Activated CD4-positive, alpha-beta T cell treated with anti-CD3 and anti-CD28 coated beads, Interleukin-2, amount 10 ng/mL, durations not matched to agents 7 days and 5 days (primary cell): Measurements from ENCODE around the gene FOXO4. TPM values are rescaled to one million over a fixed set of nuclear protein-coding genes. Genes with fewer than 3 reads are reported as not detected.

Source experiments
- CTCF ChIA-PET: fragments of 350-600 bp; sonication (Branson Sonifier 250); formaldehyde crosslinking; loops from one replicate; lab custom pipeline; 2021; ENCODE audit warnings: antibody characterized with exemption; lab: Charles Lee
- POLR2A ChIA-PET: fragments of 350-600 bp; sonication (Branson Sonifier 250); formaldehyde crosslinking; loops from one replicate; lab custom pipeline; 2021; ENCODE audit warnings: antibody characterized with exemption; lab: Charles Lee
- DNase-seq: peaks from one replicate; pipeline ENCODE4 v3.0.0-alpha.2; 2020
- H3K27ac Mint-ChIP-seq: one replicate; pipeline ENCODE4 v1.8.0; 2021; ENCODE audit warnings: mild to moderate bottlenecking, moderate library complexity, mixed read lengths
- H3K27me3 Mint-ChIP-seq: one replicate; pipeline ENCODE4 v1.8.0; 2021; ENCODE audit warnings: mixed read lengths
- H3K36me3 Mint-ChIP-seq: one replicate; pipeline ENCODE4 v1.8.0; 2021; ENCODE audit warnings: low read depth, mixed read lengths
- H3K4me1 Mint-ChIP-seq: one replicate; pipeline ENCODE4 v1.8.0; 2021; ENCODE audit warnings: mixed read lengths
- H3K4me3 Mint-ChIP-seq: one replicate; pipeline ENCODE4 v1.8.0; 2021; ENCODE audit warnings: mild to moderate bottlenecking, moderate library complexity, mixed read lengths
- H3K9me3 Mint-ChIP-seq: one replicate; pipeline ENCODE4 v1.8.0; 2021; ENCODE audit warnings: mixed read lengths
- total RNA-seq, 2 experiments: library from RNA; stranded (reverse); gene quantifications; one replicate each; pipeline ENCODE4 v1.2.3, GENCODE V29; 2021

FOXO4 gene
- total RNA-seq, 2 experiments from 2014 or later = 13.5 to 14.3 TPM

- Mint-ChIP-seq H3K4me3 (no peak overlapping the region), H3K4me1 (peaks cover 10% of the 10 kb centered on the region), H3K27me3 (no peaks in the 10 kb centered on the region), H3K9me3 (no peaks in the 10 kb centered on the region), H3K36me3 (no peaks in the 10 kb centered on the region), H3K27ac (no peak overlapping the region)
- ChIA-PET POLR2A (no interaction called here), CTCF (interaction anchor here (2.7 kb wide), 1 partner anchor 10 kb away, joined by 11 read pairs; no protein-coding TSS in a partner anchor)
- no peak for DNase-seq
These were observed 52.6 kb downstream of the FOXO4 start for GRCh38 chrX:71148278-71148663.

- Mint-ChIP-seq H3K4me1 (peaks cover 3% of the 10 kb centered on the region), H3K27ac (no peak overlapping the region), H3K4me3 (no peak overlapping the region), H3K9me3 (no peaks in the 10 kb centered on the region), H3K27me3 (no peaks in the 10 kb centered on the region), H3K36me3 (no peaks in the 10 kb centered on the region)
- ChIA-PET CTCF (interaction anchor here (0.6 to 1.1 kb wide), 2 partner anchors 11 to 267 kb away, joined by 3 read pairs; no protein-coding TSS in a partner anchor), POLR2A (no interaction called here)
- no peak for DNase-seq
These were observed 55.7 kb downstream of the FOXO4 start for GRCh38 chrX:71151366-71151765.

Other genes with a start within 250 kb of the FOXO4 start
- gene TEX11, start 187.1 kb upstream of the FOXO4 start, total RNA-seq = not detected
- not detected for gene SLC7A3, start 164.8 kb upstream of the FOXO4 start, total RNA-seq
- 10 to 100 TPM; 41.8 to 49.0 TPM for gene SNX12, start 27.5 kb upstream of the FOXO4 start, total RNA-seq
- 10 to 100 TPM; 25.3 to 25.5 TPM for gene CXorf65, start 10.9 kb downstream of the FOXO4 start, total RNA-seq
- gene IL2RG, start 15.7 kb downstream of the FOXO4 start, total RNA-seq = 100 to 1,000 TPM; 447 to 523 TPM
- 10 to 100 TPM; 56.6 to 64.7 TPM for gene MED12, start 22.7 kb downstream of the FOXO4 start, total RNA-seq
- gene NLGN3, start 49.0 kb downstream of the FOXO4 start, total RNA-seq = 1 to 10 TPM in 1 of 2 experiments, under 1 TPM in 1; 0.98 to 1.6 TPM
- not detected for gene GJB1, start 127.4 kb downstream of the FOXO4 start, total RNA-seq
- gene ZMYM3, start 158.3 kb downstream of the FOXO4 start, total RNA-seq = 10 to 100 TPM; 27.4 to 28.0 TPM
- 100 to 1,000 TPM; 481 to 680 TPM for gene NONO, start 187.8 kb downstream of the FOXO4 start, total RNA-seq
- gene ITGB1BP2, start 205.9 kb downstream of the FOXO4 start, total RNA-seq = 1 to 10 TPM; 4.4 to 4.7 TPM